HEK293 (cell line): ENCODE data around the gene NXPH1.

Experiments
- CTCF ChIA-PET: fragments of 350-600 bp; formaldehyde crosslinking; extraction: SDS; loops from one replicate; lab custom pipeline; 2021; ENCODE audit warnings: antibody characterized with exemption; lab: Yijun Ruan, JAX
- POLR2A ChIA-PET: fragments of 300-600 bp; formaldehyde crosslinking; extraction: SDS; loops from one replicate; lab custom pipeline; 2020; ENCODE audit warnings: antibody characterized with exemption, inconsistent platforms; lab: Yijun Ruan, JAX
- H3K27ac ChIP-seq: fragments of 200-500 bp; sonication (Bioruptor generic); 2 replicates; pipeline ENCODE4 v1.5.1; 2014; ENCODE audit warnings: low read depth, low read length, control low read depth, inconsistent platforms; ENCODE audit errors: extremely low read depth
- H3K36me3 ChIP-seq, 2 experiments: fragments of 200-500 bp in 1 of 2; sonication (Bioruptor generic) in 1 of 2; 1 replicate in 1 of 2; 2 replicates in 1 of 2; pipeline ENCODE4 v1.5.1; 2014 to 2017; ENCODE audit warnings: inconsistent platforms in 2 of 2, low read length in 2 of 2; ENCODE audit not compliant: control insufficient read depth in 2 of 2, insufficient read depth in 1 of 2
- H3K4me1 ChIP-seq: fragments of 200-500 bp; sonication (Bioruptor generic); 2 replicates; pipeline ENCODE4 v1.5.1; 2014; ENCODE audit warnings: mild to moderate bottlenecking, low read length, inconsistent platforms; ENCODE audit not compliant: control insufficient read depth, insufficient read depth
- H3K4me3 ChIP-seq: 2 replicates; pipeline ENCODE4 v1.5.1; 2011; ENCODE audit warnings: low read depth, mild to moderate bottlenecking, control low read depth, low read length, moderate library complexity
- H3K9me3 ChIP-seq: fragments of 200-500 bp; sonication (Bioruptor generic); 2 replicates; pipeline ENCODE4 v1.5.1; 2014; ENCODE audit warnings: low read depth, low read length, inconsistent platforms; ENCODE audit not compliant: control insufficient read depth, insufficient read depth
- BCL6B ChIP-seq: fragments of 450-650 bp; formaldehyde crosslinking; IDR thresholded peaks from 2 replicates; pipeline ENCODE4 v1.5.1; 2017; ENCODE audit warnings: missing biosample characterization, missing genetic modification characterization
- CTCF ChIP-seq: fragments of 450-650 bp; formaldehyde crosslinking; IDR thresholded peaks from 2 replicates; pipeline ENCODE4 v1.5.1; 2016; ENCODE audit warnings: missing biosample characterization, missing genetic modification characterization
- ELK4 ChIP-seq: IDR thresholded peaks from 2 replicates; pipeline ENCODE4 v1.6.1; 2011; ENCODE audit warnings: mild to moderate bottlenecking, low read depth, low read length, borderline replicate concordance
- PRDM6 ChIP-seq: fragments of 450-650 bp; formaldehyde crosslinking; IDR thresholded peaks from 2 replicates; pipeline ENCODE4 v1.5.1; 2017; ENCODE audit warnings: missing biosample characterization, missing genetic modification characterization
- ZBTB7A ChIP-seq: fragments of 450-650 bp; formaldehyde crosslinking; IDR thresholded peaks from 2 replicates; pipeline ENCODE4 v1.5.1; 2016; ENCODE audit warnings: low read depth, missing biosample characterization, missing genetic modification characterization
- ZBTB8A ChIP-seq: fragments of 450-650 bp; formaldehyde crosslinking; IDR thresholded peaks from 2 replicates; pipeline ENCODE4 v1.5.1; 2016; ENCODE audit warnings: missing biosample characterization, missing genetic modification characterization
- ZFHX2 ChIP-seq: fragments of 450-650 bp; formaldehyde crosslinking; conservative IDR thresholded peaks from 2 replicates; pipeline ENCODE4 v1.5.1; 2016; ENCODE audit warnings: missing biosample characterization, missing genetic modification characterization
- ZIC2 ChIP-seq: fragments of 450-650 bp; formaldehyde crosslinking; IDR thresholded peaks from 2 replicates; pipeline ENCODE4 v1.5.1; 2016; ENCODE audit warnings: missing biosample characterization, missing genetic modification characterization
- ZNF19 ChIP-seq: fragments of 450-650 bp; formaldehyde crosslinking; IDR thresholded peaks from 2 replicates; pipeline ENCODE4; 2016; ENCODE audit warnings: missing biosample characterization, missing genetic modification characterization, low read depth
- ZNF223 ChIP-seq: fragments of 450-650 bp; formaldehyde crosslinking; IDR thresholded peaks from 2 replicates; pipeline ENCODE4 v1.5.1; 2016; ENCODE audit warnings: missing biosample characterization, missing genetic modification characterization
- ZNF248 ChIP-seq: fragments of 450-650 bp; formaldehyde crosslinking; IDR thresholded peaks from 2 replicates; pipeline ENCODE4 v1.5.1; 2017; ENCODE audit warnings: missing biosample characterization, missing genetic modification characterization
- ZNF266 ChIP-seq: fragments of 450-650 bp; formaldehyde crosslinking; IDR thresholded peaks from 2 replicates; pipeline ENCODE4 v1.5.1; 2016; ENCODE audit warnings: missing biosample characterization, missing genetic modification characterization, low read depth
- ZNF555 ChIP-seq: fragments of 450-650 bp; formaldehyde crosslinking; conservative IDR thresholded peaks from 2 replicates; pipeline ENCODE4 v1.5.1; 2017; ENCODE audit warnings: missing biosample characterization, mild to moderate bottlenecking, missing genetic modification characterization, inconsistent platforms
- ZNF580 ChIP-seq: fragments of 450-650 bp; formaldehyde crosslinking; IDR thresholded peaks from 2 replicates; pipeline ENCODE4 v1.5.1; 2016; ENCODE audit warnings: missing biosample characterization, missing genetic modification characterization
- ZNF621 ChIP-seq: fragments of 450-650 bp; formaldehyde crosslinking; IDR thresholded peaks from 2 replicates; pipeline ENCODE4 v1.5.1; 2017; ENCODE audit warnings: missing biosample characterization, missing genetic modification characterization
- ZNF624 ChIP-seq: fragments of 450-650 bp; formaldehyde crosslinking; IDR thresholded peaks from 2 replicates; pipeline ENCODE4 v1.5.1; 2017; ENCODE audit warnings: missing biosample characterization, missing genetic modification characterization
- ZNF660 ChIP-seq: fragments of 450-650 bp; IDR thresholded peaks from 2 replicates; pipeline ENCODE4 v1.5.1; 2018; ENCODE audit warnings: missing biosample characterization, mild to moderate bottlenecking, missing genetic modification characterization
- ZNF76 ChIP-seq: fragments of 450-650 bp; formaldehyde crosslinking; IDR thresholded peaks from 2 replicates; pipeline ENCODE4; 2016; ENCODE audit warnings: low read depth, missing biosample characterization, missing genetic modification characterization, borderline replicate concordance
- ZSCAN30 ChIP-seq: fragments of 450-650 bp; IDR thresholded peaks from 2 replicates; pipeline ENCODE4 v1.5.1; 2018; ENCODE audit warnings: missing biosample characterization, mild to moderate bottlenecking, missing genetic modification characterization, moderate library complexity

Gene NXPH1

GRCh38 chr7:8669501-8669851 lies 236.1 kb downstream of the NXPH1 start:
- H3K4me1 ChIP-seq, result no peaks in the 10 kb centered on the region
- TF ChIP-seq ZNF19 (no peak), ZFHX2 (tag by site-specific recombination) (no peak), ZNF76 (tag by site-specific recombination) (no peak), ZIC2 (no peak), ZNF621 (no peak), ZNF266 (tag by site-specific recombination) (no peak), ELK4 (no peak), ZNF248 (tag by site-specific recombination) (no peak), ZSCAN30 (tag by site-specific recombination) (no peak), ZNF223 (tag by site-specific recombination) (no peak)
- TF ChIP-seq, all 188 proteins: peak for 0
- H3K36me3 ChIP-seq, result no peaks in the 10 kb centered on the region
- no peaks in the 10 kb centered on the region for H3K9me3 ChIP-seq
- H3K27ac ChIP-seq, result no peak overlapping the region
- no peak overlapping the region for H3K4me3 ChIP-seq
- ChIA-PET CTCF (no interaction called here), POLR2A (no interaction called here)

- no peak for TF ChIP-seq ZNF660 (tag by site-specific recombination)
- ChIA-PET CTCF (no interaction called here), POLR2A (no interaction called here)
- H3K9me3 ChIP-seq, result no peaks in the 10 kb centered on the region
- no peak overlapping the region for H3K27ac ChIP-seq
- H3K4me3 ChIP-seq, result no peak overlapping the region
- H3K4me1 ChIP-seq, result no peaks in the 10 kb centered on the region
- H3K36me3 ChIP-seq, result no peaks in the 10 kb centered on the region
These were observed 251.0 kb downstream of the NXPH1 start for GRCh38 chr7:8684426-8684825.

- POLR2A ChIA-PET, result no interaction called here
- no peaks in the 10 kb centered on the region for H3K9me3 ChIP-seq
- H3K27ac ChIP-seq, result no peak overlapping the region
- CTCF ChIA-PET, result interaction anchor here (0.5 kb wide), 1 partner anchor 649 kb away, joined by 5 read pairs; no protein-coding TSS in a partner anchor
- no peaks in the 10 kb centered on the region for H3K36me3 ChIP-seq
- no peak overlapping the region for H3K4me3 ChIP-seq
- no peaks in the 10 kb centered on the region for H3K4me1 ChIP-seq
- TF ChIP-seq ZBTB8A (tag by site-specific recombination) (no peak), ZNF555 (tag by site-specific recombination) (no peak), BCL6B (tag by site-specific recombination) (no peak), ZBTB7A (tag by site-specific recombination) (no peak), ZNF624 (no peak), CTCF (tag by site-specific recombination) (no peak), PRDM6 (tag by site-specific recombination) (no peak), ZNF580 (tag by site-specific recombination) (no peak)
These were observed 266.6 kb downstream of the NXPH1 start for GRCh38 chr7:8699875-8700624.
